Osteocyte (in vitro differentiated cells): ENCODE measurements around the gene COL23A1. TPM values are rescaled to one million over a fixed set of nuclear protein-coding genes. Genes with fewer than 3 reads are reported as not detected.
A peak's percentile ranks its signal among the peaks of the same experiment; 100 is the strongest.

Source experiments
- DNase-seq: peaks from one replicate; pipeline ENCODE4 v3.0.0; 2021; ENCODE audit warnings: mixed read lengths; ENCODE audit not compliant: unreplicated experiment; ENCODE audit errors: extremely low spot score
- H3K27ac Mint-ChIP-seq: one replicate; pipeline ENCODE4 v1.8.0; 2021; ENCODE audit warnings: mild to moderate bottlenecking, mixed read lengths; ENCODE audit not compliant: unreplicated experiment
- H3K27me3 Mint-ChIP-seq: one replicate; pipeline ENCODE4 v1.8.0; 2021; ENCODE audit warnings: mixed read lengths; ENCODE audit not compliant: unreplicated experiment
- H3K36me3 Mint-ChIP-seq: one replicate; pipeline ENCODE4 v1.8.0; 2021; ENCODE audit warnings: mixed read lengths; ENCODE audit not compliant: unreplicated experiment
- H3K4me1 Mint-ChIP-seq: one replicate; pipeline ENCODE4 v1.8.0; 2021; ENCODE audit warnings: mixed read lengths; ENCODE audit not compliant: unreplicated experiment
- H3K4me3 Mint-ChIP-seq: one replicate; pipeline ENCODE4 v1.8.0; 2021; ENCODE audit warnings: mild to moderate bottlenecking, moderate library complexity, mixed read lengths; ENCODE audit not compliant: unreplicated experiment
- H3K9me3 Mint-ChIP-seq: one replicate; pipeline ENCODE4 v1.8.0; 2021; ENCODE audit warnings: mixed read lengths; ENCODE audit not compliant: unreplicated experiment
- total RNA-seq: library from RNA; stranded (reverse); gene quantifications from 2 replicates; pipeline ENCODE4 v1.2.1, GENCODE V29; 2021
- TF ChIP-seq, protein P1 (sequence below): fragments of 200-600 bp; sonication (generic); IDR thresholded peaks from 2 replicates; pipeline ENCODE4 v1.5.0; 2021; ENCODE audit warnings: antibody characterized with exemption, mild to moderate bottlenecking, moderate library complexity

COL23A1 gene
- total RNA-seq, 1 donor from 2014 or later: not detected

DNA sequence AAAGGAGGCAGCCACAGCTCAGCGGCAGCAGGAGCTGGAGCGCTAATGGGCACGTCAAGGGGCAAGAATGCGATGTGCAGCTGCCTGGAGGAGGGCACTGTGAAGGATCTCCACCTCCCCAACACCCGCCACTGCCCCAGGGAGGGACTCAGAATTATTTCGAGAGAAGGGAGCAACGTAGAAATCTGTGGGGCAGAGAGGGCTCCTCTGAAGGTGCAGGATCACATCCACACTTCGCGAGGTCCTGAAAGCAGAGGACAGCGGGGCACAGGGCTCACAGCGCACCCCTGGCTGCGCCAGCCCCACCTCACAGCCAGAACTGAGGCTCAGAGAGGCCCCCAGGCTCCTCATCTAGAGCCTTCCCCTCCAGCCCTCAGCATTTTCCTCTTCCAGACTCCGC, 7.9 kb downstream of the COL23A1 start:
- peaks cover 15% of the 10 kb centered on the region for H3K27me3 Mint-ChIP-seq
- peak; percentile 67 for DNase-seq
- H3K27ac Mint-ChIP-seq: no peak overlapping the region
- H3K36me3 Mint-ChIP-seq: no peaks in the 10 kb centered on the region
- H3K4me3 Mint-ChIP-seq: no peak overlapping the region
- H3K4me1 Mint-ChIP-seq: no peaks in the 10 kb centered on the region
- TF ChIP-seq, protein P1, sequence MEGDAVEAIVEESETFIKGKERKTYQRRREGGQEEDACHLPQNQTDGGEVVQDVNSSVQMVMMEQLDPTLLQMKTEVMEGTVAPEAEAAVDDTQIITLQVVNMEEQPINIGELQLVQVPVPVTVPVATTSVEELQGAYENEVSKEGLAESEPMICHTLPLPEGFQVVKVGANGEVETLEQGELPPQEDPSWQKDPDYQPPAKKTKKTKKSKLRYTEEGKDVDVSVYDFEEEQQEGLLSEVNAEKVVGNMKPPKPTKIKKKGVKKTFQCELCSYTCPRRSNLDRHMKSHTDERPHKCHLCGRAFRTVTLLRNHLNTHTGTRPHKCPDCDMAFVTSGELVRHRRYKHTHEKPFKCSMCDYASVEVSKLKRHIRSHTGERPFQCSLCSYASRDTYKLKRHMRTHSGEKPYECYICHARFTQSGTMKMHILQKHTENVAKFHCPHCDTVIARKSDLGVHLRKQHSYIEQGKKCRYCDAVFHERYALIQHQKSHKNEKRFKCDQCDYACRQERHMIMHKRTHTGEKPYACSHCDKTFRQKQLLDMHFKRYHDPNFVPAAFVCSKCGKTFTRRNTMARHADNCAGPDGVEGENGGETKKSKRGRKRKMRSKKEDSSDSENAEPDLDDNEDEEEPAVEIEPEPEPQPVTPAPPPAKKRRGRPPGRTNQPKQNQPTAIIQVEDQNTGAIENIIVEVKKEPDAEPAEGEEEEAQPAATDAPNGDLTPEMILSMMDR: no peak
- H3K9me3 Mint-ChIP-seq: no peaks in the 10 kb centered on the region

GRCh38 chr5:178581621-178582020, 8.6 kb downstream of the COL23A1 start:
- TF ChIP-seq, protein P1: no peak
- H3K27ac Mint-ChIP-seq: no peak overlapping the region
- no peaks in the 10 kb centered on the region for H3K4me1 Mint-ChIP-seq
- H3K27me3 Mint-ChIP-seq: peaks cover 8% of the 10 kb centered on the region
- H3K4me3 Mint-ChIP-seq: no peak overlapping the region
- DNase-seq: no peak
- no peaks in the 10 kb centered on the region for H3K9me3 Mint-ChIP-seq
- no peaks in the 10 kb centered on the region for H3K36me3 Mint-ChIP-seq

GRCh38 chr5:178580271-178580955, 9.8 kb downstream of the COL23A1 start:
- Mint-ChIP-seq H3K4me1 (no peaks in the 10 kb centered on the region), H3K4me3 (no peak overlapping the region), H3K27me3 (peaks cover 3% of the 10 kb centered on the region), H3K36me3 (no peaks in the 10 kb centered on the region), H3K9me3 (no peaks in the 10 kb centered on the region), H3K27ac (no peak overlapping the region)
- TF ChIP-seq, protein P1: no peak
- peak; percentile 73 for DNase-seq

- no peak overlapping the region for H3K27ac Mint-ChIP-seq
- TF ChIP-seq, protein P1: no peak
- H3K4me3 Mint-ChIP-seq: no peak overlapping the region
- DNase-seq: no peak
- H3K27me3 Mint-ChIP-seq: peaks cover 7% of the 10 kb centered on the region
- H3K9me3 Mint-ChIP-seq: no peaks in the 10 kb centered on the region
- H3K4me1 Mint-ChIP-seq: no peaks in the 10 kb centered on the region
- H3K36me3 Mint-ChIP-seq: no peaks in the 10 kb centered on the region
These were observed 12.2 kb downstream of the COL23A1 start for GRCh38 chr5:178577944-178578343.

- TF ChIP-seq, protein P1: no peak
- peak overlapping the region; percentile 29 for H3K4me3 Mint-ChIP-seq
- H3K27me3 Mint-ChIP-seq: peaks cover 7% of the 10 kb centered on the region
- no peaks in the 10 kb centered on the region for H3K9me3 Mint-ChIP-seq
- peak; percentile 84 for DNase-seq
- no peaks in the 10 kb centered on the region for H3K4me1 Mint-ChIP-seq
- H3K36me3 Mint-ChIP-seq: no peaks in the 10 kb centered on the region
- no peak overlapping the region for H3K27ac Mint-ChIP-seq
These were observed 12.8 kb downstream of the COL23A1 start for GRCh38 chr5:178577376-178577839.
